ENCODE results near the gene P4HA3.

The P4HA3 gene

DNA sequence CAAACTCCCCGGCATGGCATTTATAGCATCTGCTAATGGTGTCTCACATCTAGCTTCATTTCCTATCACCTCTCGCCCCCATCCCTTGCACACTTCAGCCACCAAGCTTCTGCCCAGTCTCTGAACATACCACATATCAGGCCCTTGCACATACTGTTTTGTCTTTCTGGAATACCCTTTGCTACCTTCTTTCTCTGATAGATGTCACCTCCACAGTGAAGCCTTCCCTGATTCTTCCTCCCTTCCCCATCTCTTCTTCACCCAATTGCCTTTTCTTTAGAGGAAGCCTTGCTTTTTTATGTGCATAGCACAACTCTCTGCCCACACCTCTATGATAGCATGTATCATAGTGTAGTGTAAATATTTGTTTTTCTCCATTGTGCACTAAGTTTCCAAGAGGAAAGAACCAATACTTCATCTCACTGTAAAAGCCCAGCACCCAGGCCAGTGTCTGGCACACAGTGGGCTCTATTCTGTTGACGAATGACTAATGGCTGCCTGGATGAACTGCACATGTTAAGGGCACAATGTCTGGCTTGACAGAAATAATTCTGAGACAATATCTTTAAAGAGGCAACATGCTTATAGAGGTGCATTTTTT, 27.8 kb downstream of the P4HA3 start:
- Histone ChIP-seq H3K9ac (ENCODE audit: low read depth, low read length) (no peak overlapping the region), H3K27ac (ENCODE audit: low read length) (no peak overlapping the region), H3K4me1 (ENCODE audit: insufficient read depth, low read length) (no peaks in the 10 kb centered on the region), H3K36me3 (ENCODE audit: insufficient read depth, low read length) (no peaks in the 10 kb centered on the region), H3K4me3 (ENCODE audit: low read depth in 1 of 2, low read length in 2 of 2) (no peak overlapping the region), H3K9me3 (ENCODE audit: insufficient read depth, low read length, severe bottlenecking) (no peaks in the 10 kb centered on the region), H3K4me2 (ENCODE audit: insufficient read depth, low read length) (no peak overlapping the region), H4K20me1 (ENCODE audit: insufficient read depth, low read length) (no peaks in the 10 kb centered on the region), H3K79me2 (ENCODE audit: insufficient read depth, low read length) (no peaks in the 10 kb centered on the region), H2AFZ (ENCODE audit: low read depth, low read length) (no peak overlapping the region), H3K27me3 (ENCODE audit: insufficient read depth, low read length, poor library complexity) (no peaks in the 10 kb centered on the region)
- DNase-seq (no peak), ATAC-seq (ENCODE audit: insufficient read depth, low read depth) (no peak)
- TF ChIP-seq, protein P1, sequence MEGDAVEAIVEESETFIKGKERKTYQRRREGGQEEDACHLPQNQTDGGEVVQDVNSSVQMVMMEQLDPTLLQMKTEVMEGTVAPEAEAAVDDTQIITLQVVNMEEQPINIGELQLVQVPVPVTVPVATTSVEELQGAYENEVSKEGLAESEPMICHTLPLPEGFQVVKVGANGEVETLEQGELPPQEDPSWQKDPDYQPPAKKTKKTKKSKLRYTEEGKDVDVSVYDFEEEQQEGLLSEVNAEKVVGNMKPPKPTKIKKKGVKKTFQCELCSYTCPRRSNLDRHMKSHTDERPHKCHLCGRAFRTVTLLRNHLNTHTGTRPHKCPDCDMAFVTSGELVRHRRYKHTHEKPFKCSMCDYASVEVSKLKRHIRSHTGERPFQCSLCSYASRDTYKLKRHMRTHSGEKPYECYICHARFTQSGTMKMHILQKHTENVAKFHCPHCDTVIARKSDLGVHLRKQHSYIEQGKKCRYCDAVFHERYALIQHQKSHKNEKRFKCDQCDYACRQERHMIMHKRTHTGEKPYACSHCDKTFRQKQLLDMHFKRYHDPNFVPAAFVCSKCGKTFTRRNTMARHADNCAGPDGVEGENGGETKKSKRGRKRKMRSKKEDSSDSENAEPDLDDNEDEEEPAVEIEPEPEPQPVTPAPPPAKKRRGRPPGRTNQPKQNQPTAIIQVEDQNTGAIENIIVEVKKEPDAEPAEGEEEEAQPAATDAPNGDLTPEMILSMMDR (IDR thresholded peaks at IDR 0.05; ENCODE audit: borderline replicate concordance, extremely low read depth, low read length, poor library complexity, severe bottlenecking) = no peak
- no peak for TF ChIP-seq EZH2 (IDR thresholded peaks at IDR 0.05; ENCODE audit: borderline replicate concordance, low read depth, low read length, severe bottlenecking)

DNA sequence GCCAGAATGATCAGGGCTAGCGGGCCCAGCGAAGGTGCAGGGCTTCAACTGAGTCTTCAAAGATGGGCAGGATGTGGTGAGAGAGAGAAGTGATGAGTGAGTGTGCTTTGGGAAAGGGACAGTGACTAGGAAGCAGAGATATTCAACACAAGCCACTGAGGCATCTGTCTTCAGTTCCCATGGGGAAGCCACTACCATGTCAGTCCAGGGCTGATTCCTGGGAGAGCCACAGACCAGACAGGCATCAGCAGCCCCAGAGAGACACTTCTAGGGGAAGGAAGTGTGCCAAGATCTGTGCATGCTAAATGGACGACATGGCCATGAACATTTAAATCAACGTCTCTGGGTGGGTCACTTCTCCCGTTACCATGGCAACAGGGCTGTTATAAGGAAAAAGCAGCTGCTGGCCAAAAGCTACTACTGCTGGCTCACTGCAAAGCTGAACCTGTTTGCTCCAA, 28.5 kb downstream of the P4HA3 start:
- H3K79me2 ChIP-seq (ENCODE audit: insufficient read depth, low read length) = no peaks in the 10 kb centered on the region
- H3K27me3 ChIP-seq (ENCODE audit: insufficient read depth, low read length, poor library complexity) = no peaks in the 10 kb centered on the region
- no peaks in the 10 kb centered on the region for H4K20me1 ChIP-seq (ENCODE audit: insufficient read depth, low read length)
- no peaks in the 10 kb centered on the region for H3K36me3 ChIP-seq (ENCODE audit: insufficient read depth, low read length)
- no peaks in the 10 kb centered on the region for H3K9me3 ChIP-seq (ENCODE audit: insufficient read depth, low read length, severe bottlenecking)
- TF ChIP-seq EZH2 (IDR thresholded peaks at IDR 0.05; ENCODE audit: borderline replicate concordance, low read depth, low read length, severe bottlenecking) = no peak
- H2AFZ ChIP-seq (ENCODE audit: low read depth, low read length) = no peak overlapping the region
- peak; percentile 71 for ATAC-seq (ENCODE audit: insufficient read depth, low read depth)
- no peak overlapping the region for H3K27ac ChIP-seq (ENCODE audit: low read length)
- no peak overlapping the region for H3K4me2 ChIP-seq (ENCODE audit: insufficient read depth, low read length)
- peak; percentile 23 for DNase-seq
- H3K4me1 ChIP-seq (ENCODE audit: insufficient read depth, low read length) = no peaks in the 10 kb centered on the region
- H3K4me3 ChIP-seq (ENCODE audit: low read depth in 1 of 2, low read length in 2 of 2) = no peak overlapping the region
- H3K9ac ChIP-seq (ENCODE audit: low read depth, low read length) = no peak overlapping the region

DNA sequence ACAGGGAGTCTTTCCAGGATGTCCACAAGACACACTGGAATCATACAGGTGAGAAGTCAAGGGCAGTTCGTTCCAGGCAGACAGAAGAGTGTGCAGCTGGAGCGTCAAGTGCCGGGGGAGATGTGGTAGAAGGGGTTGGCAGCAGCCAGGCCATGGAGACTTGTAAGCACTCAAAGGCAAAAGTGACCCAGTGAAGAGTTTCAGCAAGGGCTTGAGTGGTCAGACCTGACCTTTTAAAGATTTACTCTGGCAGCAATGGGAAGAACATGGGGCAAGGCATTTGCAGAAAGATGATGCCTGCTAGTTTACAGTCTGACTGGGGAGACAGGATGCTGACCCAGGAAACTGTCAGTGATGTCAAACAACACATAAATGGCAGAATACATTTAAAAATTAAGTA, 29.0 kb downstream of the P4HA3 start:
- Histone ChIP-seq H3K4me2 (ENCODE audit: insufficient read depth, low read length) (no peak overlapping the region), H3K4me3 (ENCODE audit: low read depth in 1 of 2, low read length in 2 of 2) (no peak overlapping the region), H3K9ac (ENCODE audit: low read depth, low read length) (no peak overlapping the region), H3K79me2 (ENCODE audit: insufficient read depth, low read length) (no peaks in the 10 kb centered on the region), H2AFZ (ENCODE audit: low read depth, low read length) (no peak overlapping the region), H3K36me3 (ENCODE audit: insufficient read depth, low read length) (no peaks in the 10 kb centered on the region), H3K27ac (ENCODE audit: low read length) (no peak overlapping the region), H3K9me3 (ENCODE audit: insufficient read depth, low read length, severe bottlenecking) (no peaks in the 10 kb centered on the region), H3K27me3 (ENCODE audit: insufficient read depth, low read length, poor library complexity) (no peaks in the 10 kb centered on the region), H4K20me1 (ENCODE audit: insufficient read depth, low read length) (no peaks in the 10 kb centered on the region), H3K4me1 (ENCODE audit: insufficient read depth, low read length) (no peaks in the 10 kb centered on the region)
- ATAC-seq (ENCODE audit: insufficient read depth, low read depth) = no peak
- DNase-seq = no peak
- TF ChIP-seq EZH2 (IDR thresholded peaks at IDR 0.05; ENCODE audit: borderline replicate concordance, low read depth, low read length, severe bottlenecking) = no peak
- TF ChIP-seq, protein P1 (IDR thresholded peaks at IDR 0.05; ENCODE audit: borderline replicate concordance, extremely low read depth, low read length, poor library complexity, severe bottlenecking) = no peak

DNA sequence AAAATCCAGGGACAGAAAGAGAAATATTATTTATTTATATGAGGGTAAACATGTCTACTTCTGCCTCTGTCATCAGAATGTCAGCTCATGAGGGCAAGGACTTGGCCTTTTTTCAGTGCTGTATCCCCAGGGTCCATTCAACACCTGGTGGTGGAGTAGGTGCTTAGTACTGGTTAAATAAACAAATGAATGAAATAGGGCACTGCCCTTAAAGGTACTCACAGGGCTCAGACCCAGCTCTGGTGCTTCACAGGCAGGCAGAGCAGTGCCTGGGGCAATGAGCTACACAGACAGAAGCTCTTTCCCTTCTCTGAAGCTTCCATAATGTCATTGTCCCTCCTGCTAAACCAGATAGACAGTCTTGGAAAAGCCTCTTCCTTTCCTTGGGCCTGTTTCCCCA, 30.9 kb downstream of the P4HA3 start:
- Histone ChIP-seq H3K36me3 (ENCODE audit: insufficient read depth, low read length) (no peaks in the 10 kb centered on the region), H3K4me1 (ENCODE audit: insufficient read depth, low read length) (no peaks in the 10 kb centered on the region), H3K4me3 (ENCODE audit: low read depth in 1 of 2, low read length in 2 of 2) (no peak overlapping the region), H3K9me3 (ENCODE audit: insufficient read depth, low read length, severe bottlenecking) (no peaks in the 10 kb centered on the region), H3K27me3 (ENCODE audit: insufficient read depth, low read length, poor library complexity) (no peaks in the 10 kb centered on the region), H2AFZ (ENCODE audit: low read depth, low read length) (no peak overlapping the region), H3K9ac (ENCODE audit: low read depth, low read length) (no peak overlapping the region), H3K4me2 (ENCODE audit: insufficient read depth, low read length) (no peak overlapping the region), H3K79me2 (ENCODE audit: insufficient read depth, low read length) (no peaks in the 10 kb centered on the region), H3K27ac (ENCODE audit: low read length) (no peak overlapping the region), H4K20me1 (ENCODE audit: insufficient read depth, low read length) (no peaks in the 10 kb centered on the region)
- ATAC-seq (ENCODE audit: insufficient read depth, low read depth) (no peak), DNase-seq (no peak)
- TF ChIP-seq, protein P1 (IDR thresholded peaks at IDR 0.05; ENCODE audit: borderline replicate concordance, extremely low read depth, low read length, poor library complexity, severe bottlenecking) = no peak
- TF ChIP-seq EZH2 (IDR thresholded peaks at IDR 0.05; ENCODE audit: borderline replicate concordance, low read depth, low read length, severe bottlenecking) = no peak
